ENCODE results near the gene NTM.

GRCh38 chr11:131681920-131682319, 311.5 kb downstream of the NTM start:
- TF ChIP-seq TAF1 (IDR thresholded peaks at IDR 0.05; ENCODE audit: borderline replicate concordance, low read depth, low read length) (no peak), POLR2A (IDR thresholded peaks at IDR 0.05; ENCODE audit: low read depth, low read length) (no peak), POLR2AphosphoS5 (IDR thresholded peaks at IDR 0.05; ENCODE audit: low read depth, low read length) (no peak)

All from GM12892 (cell line).